Measurements from ENCODE around the gene OSBPL10. TPM values are rescaled to one million over a fixed set of nuclear protein-coding genes. Genes with fewer than 3 reads are reported as not detected.

OSBPL10 gene
- total RNA-seq, 1 experiment from 2014 or later, result 74.7 TPM

- no peak for DNase-seq
- no peaks in the 10 kb centered on the region for H3K27me3 Mint-ChIP-seq (ENCODE audit: unreplicated experiment)
- H3K9me3 Mint-ChIP-seq (ENCODE audit: low read depth, unreplicated experiment), result no peaks in the 10 kb centered on the region
- TF ChIP-seq, protein P1, sequence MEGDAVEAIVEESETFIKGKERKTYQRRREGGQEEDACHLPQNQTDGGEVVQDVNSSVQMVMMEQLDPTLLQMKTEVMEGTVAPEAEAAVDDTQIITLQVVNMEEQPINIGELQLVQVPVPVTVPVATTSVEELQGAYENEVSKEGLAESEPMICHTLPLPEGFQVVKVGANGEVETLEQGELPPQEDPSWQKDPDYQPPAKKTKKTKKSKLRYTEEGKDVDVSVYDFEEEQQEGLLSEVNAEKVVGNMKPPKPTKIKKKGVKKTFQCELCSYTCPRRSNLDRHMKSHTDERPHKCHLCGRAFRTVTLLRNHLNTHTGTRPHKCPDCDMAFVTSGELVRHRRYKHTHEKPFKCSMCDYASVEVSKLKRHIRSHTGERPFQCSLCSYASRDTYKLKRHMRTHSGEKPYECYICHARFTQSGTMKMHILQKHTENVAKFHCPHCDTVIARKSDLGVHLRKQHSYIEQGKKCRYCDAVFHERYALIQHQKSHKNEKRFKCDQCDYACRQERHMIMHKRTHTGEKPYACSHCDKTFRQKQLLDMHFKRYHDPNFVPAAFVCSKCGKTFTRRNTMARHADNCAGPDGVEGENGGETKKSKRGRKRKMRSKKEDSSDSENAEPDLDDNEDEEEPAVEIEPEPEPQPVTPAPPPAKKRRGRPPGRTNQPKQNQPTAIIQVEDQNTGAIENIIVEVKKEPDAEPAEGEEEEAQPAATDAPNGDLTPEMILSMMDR (IDR thresholded peaks at IDR 0.05; ENCODE audit: unreplicated experiment), result no peak
- CTCF ChIA-PET, result interaction anchor here (0.6 kb wide), 2 partner anchors 19 to 280 kb away, joined by 3 to 4 read pairs; no protein-coding TSS in a partner anchor
- H3K4me1 Mint-ChIP-seq (ENCODE audit: low read depth, unreplicated experiment), result peaks cover 23% of the 10 kb centered on the region
- intact Hi-C loops (cut with micrococcal nuclease; ENCODE audit: unreplicated experiment), result no loop called here
- BruUV-seq (replicated peaks), result no TSS peak
- H3K27ac Mint-ChIP-seq (ENCODE audit: unreplicated experiment), result no peak overlapping the region
- no peak overlapping the region for H3K4me3 Mint-ChIP-seq (ENCODE audit: low read depth, unreplicated experiment)
- peaks cover 17% of the 10 kb centered on the region for H3K36me3 Mint-ChIP-seq (ENCODE audit: insufficient read depth, unreplicated experiment)
These were observed 276.9 kb downstream of the OSBPL10 start for GRCh38 chr3:31704156-31704555.

DNA sequence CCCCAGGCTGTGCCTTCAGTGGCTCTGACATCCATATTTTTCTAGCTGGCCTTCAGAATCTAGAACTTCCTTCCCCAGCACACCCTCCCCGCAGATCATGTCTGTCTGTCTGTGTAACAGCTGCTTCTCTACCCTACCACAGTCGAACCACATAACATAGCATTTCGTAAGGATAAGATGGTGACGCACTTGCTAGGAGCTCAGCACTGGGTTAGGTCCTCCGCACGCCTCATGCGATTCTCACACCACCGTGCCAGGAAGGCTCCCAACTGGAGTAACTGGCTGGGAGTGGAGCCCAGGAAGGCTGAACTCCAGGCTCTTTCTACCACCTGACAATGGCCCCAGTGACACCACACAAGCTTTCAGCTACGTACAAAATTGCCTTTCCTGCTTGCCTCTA lies 279.8 kb downstream of the OSBPL10 start:
- no peak for DNase-seq
- Mint-ChIP-seq H3K4me3 (ENCODE audit: low read depth, unreplicated experiment) (no peak overlapping the region), H3K9me3 (ENCODE audit: low read depth, unreplicated experiment) (peaks cover 3% of the 10 kb centered on the region), H3K4me1 (ENCODE audit: low read depth, unreplicated experiment) (peaks cover 23% of the 10 kb centered on the region), H3K27ac (ENCODE audit: unreplicated experiment) (no peak overlapping the region), H3K27me3 (ENCODE audit: unreplicated experiment) (no peaks in the 10 kb centered on the region), H3K36me3 (ENCODE audit: insufficient read depth, unreplicated experiment) (peaks cover 14% of the 10 kb centered on the region)
- TF ChIP-seq, protein P1 (IDR thresholded peaks at IDR 0.05; ENCODE audit: unreplicated experiment), result no peak
- CTCF ChIA-PET, result no interaction called here
- intact Hi-C loops (cut with micrococcal nuclease; ENCODE audit: unreplicated experiment), result no loop called here
- BruUV-seq (replicated peaks), result no TSS peak

DNA sequence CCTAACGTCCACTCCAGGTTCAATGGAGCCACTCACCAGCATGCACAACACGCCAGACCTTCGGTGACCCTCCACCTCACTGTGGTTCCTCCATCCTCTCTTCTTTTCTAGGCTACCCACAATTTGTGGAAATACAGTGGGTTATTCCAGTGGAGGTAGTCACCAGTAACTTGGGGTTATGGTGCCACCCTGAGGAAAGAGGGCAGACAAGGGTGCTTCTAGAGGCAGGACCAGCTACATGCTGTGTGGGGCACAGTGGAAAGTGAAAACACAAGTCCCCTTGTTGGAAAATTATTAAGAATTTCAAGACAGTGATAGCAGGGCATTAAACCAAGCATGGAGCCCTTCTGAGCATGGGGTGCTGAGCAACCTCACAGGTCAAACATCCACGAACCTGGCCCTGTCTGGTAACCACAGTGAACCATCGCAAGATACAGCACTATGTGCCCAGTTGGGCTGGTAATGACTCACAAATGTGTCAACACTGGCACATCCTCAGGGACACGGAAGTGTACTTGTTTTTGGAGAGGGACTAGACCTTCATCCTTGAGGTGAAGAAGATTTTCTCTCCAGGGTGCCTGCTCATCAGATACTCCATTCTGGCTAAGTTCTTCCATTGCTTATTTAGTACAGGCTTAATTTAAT lies 281.6 kb downstream of the OSBPL10 start:
- BruUV-seq (replicated peaks), result no TSS peak
- H3K4me3 Mint-ChIP-seq (ENCODE audit: low read depth, unreplicated experiment), result no peak overlapping the region
- peaks cover 14% of the 10 kb centered on the region for H3K36me3 Mint-ChIP-seq (ENCODE audit: insufficient read depth, unreplicated experiment)
- peaks cover 11% of the 10 kb centered on the region for H3K4me1 Mint-ChIP-seq (ENCODE audit: low read depth, unreplicated experiment)
- H3K27me3 Mint-ChIP-seq (ENCODE audit: unreplicated experiment), result no peaks in the 10 kb centered on the region
- peak; percentile 4 for DNase-seq
- intact Hi-C loops (cut with micrococcal nuclease; ENCODE audit: unreplicated experiment), result no loop called here
- CTCF ChIA-PET, result interaction anchor here (0.6 kb wide), 1 partner anchor 299 kb away, joined by 4 read pairs; no protein-coding TSS in a partner anchor
- no peak overlapping the region for H3K27ac Mint-ChIP-seq (ENCODE audit: unreplicated experiment)
- TF ChIP-seq, protein P1 (IDR thresholded peaks at IDR 0.05; ENCODE audit: unreplicated experiment), result no peak
- peaks cover 3% of the 10 kb centered on the region for H3K9me3 Mint-ChIP-seq (ENCODE audit: low read depth, unreplicated experiment)

GRCh38 chr3:31696815-31697548 lies 284.1 kb downstream of the OSBPL10 start:
- CTCF ChIA-PET, result no interaction called here
- Mint-ChIP-seq H3K27me3 (ENCODE audit: unreplicated experiment) (no peaks in the 10 kb centered on the region), H3K36me3 (ENCODE audit: insufficient read depth, unreplicated experiment) (peaks cover 14% of the 10 kb centered on the region), H3K4me3 (ENCODE audit: low read depth, unreplicated experiment) (no peak overlapping the region), H3K9me3 (ENCODE audit: low read depth, unreplicated experiment) (peaks cover 3% of the 10 kb centered on the region), H3K27ac (ENCODE audit: unreplicated experiment) (no peak overlapping the region), H3K4me1 (ENCODE audit: low read depth, unreplicated experiment) (peaks cover 7% of the 10 kb centered on the region)
- DNase-seq, result no peak
- intact Hi-C loops (cut with micrococcal nuclease; ENCODE audit: unreplicated experiment), result no loop called here
- BruUV-seq (replicated peaks), result no TSS peak
- TF ChIP-seq, protein P1 (IDR thresholded peaks at IDR 0.05; ENCODE audit: unreplicated experiment), result no peak
